Measurements from ENCODE around the gene TASP1. TPM values are rescaled to one million over a fixed set of nuclear protein-coding genes. Genes with fewer than 3 reads are reported as not detected.

Gene TASP1
- total RNA-seq, 1 donor from 2014 or later = 14.3 TPM

DNA sequence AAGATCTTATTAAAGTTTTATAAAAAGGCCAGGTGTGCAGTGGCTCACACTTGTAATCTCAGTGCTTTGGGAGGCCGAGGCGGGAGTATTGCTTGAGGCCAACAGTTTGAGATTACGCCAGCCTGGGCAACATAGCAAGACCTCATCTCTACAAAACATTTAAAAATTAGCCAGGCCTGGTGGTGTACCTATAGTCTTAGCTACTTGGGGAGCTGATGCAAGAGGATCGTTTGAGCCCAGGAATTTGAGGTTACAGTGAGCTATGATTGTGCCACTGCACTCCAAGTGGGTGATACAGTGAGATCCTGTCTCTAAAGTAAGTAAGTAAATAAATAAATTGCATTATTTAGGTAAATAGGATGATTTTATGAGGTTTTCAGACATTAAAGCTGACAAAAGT is 234.4 kb downstream of the TASP1 start:
- Histone ChIP-seq H3K36me3 (no peaks in the 10 kb centered on the region), H3K4me1 (no peaks in the 10 kb centered on the region), H3K9me3 (no peaks in the 10 kb centered on the region), H3K27ac (no peak overlapping the region), H3K27me3 (ENCODE audit: low read depth) (no peaks in the 10 kb centered on the region), H3K4me3 (no peak overlapping the region)
- TF ChIP-seq CTCF (IDR thresholded peaks at IDR 0.05) = no peak
- no peak for DNase-seq
- intact Hi-C loops (cut with DNase I) = no loop called here
- ATAC-seq = no peak

DNA sequence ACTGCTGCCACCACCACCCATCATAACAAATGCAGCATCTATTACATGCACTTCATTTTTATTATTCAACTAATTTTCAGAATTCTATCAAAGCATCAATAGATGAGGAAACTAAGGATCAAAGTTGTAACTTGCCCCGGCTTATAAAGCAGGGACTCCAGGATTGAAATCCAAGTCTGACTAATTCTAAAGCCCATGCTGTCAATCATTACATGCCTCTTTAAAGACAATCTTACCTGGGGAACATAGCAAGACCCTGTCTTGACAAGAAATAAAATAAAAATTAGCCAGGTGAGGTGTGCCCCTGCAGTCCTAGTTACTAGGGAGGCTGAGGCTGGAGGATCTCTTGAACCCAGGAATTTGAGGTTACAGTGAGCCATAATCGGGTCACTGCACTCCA is 235.3 kb downstream of the TASP1 start:
- H3K9me3 ChIP-seq = no peaks in the 10 kb centered on the region
- no peaks in the 10 kb centered on the region for H3K36me3 ChIP-seq
- intact Hi-C loops (cut with DNase I) = no loop called here
- ATAC-seq (no peak), DNase-seq (no peak)
- no peaks in the 10 kb centered on the region for H3K27me3 ChIP-seq (ENCODE audit: low read depth)
- no peak overlapping the region for H3K27ac ChIP-seq
- TF ChIP-seq CTCF (IDR thresholded peaks at IDR 0.05) = no peak
- no peak overlapping the region for H3K4me3 ChIP-seq
- no peaks in the 10 kb centered on the region for H3K4me1 ChIP-seq

GRCh38 chr20:13402986-13403385 is 235.7 kb downstream of the TASP1 start:
- H3K4me3 ChIP-seq = no peak overlapping the region
- H3K36me3 ChIP-seq = no peaks in the 10 kb centered on the region
- no peak for ATAC-seq
- H3K9me3 ChIP-seq = no peaks in the 10 kb centered on the region
- no peaks in the 10 kb centered on the region for H3K27me3 ChIP-seq (ENCODE audit: low read depth)
- H3K4me1 ChIP-seq = no peaks in the 10 kb centered on the region
- no peak overlapping the region for H3K27ac ChIP-seq
- no peak for DNase-seq
- TF ChIP-seq CTCF (IDR thresholded peaks at IDR 0.05) = no peak
- intact Hi-C loops (cut with DNase I) = no loop called here

- no peaks in the 10 kb centered on the region for H3K4me1 ChIP-seq
- no peaks in the 10 kb centered on the region for H3K9me3 ChIP-seq
- no peak for ATAC-seq
- DNase-seq = no peak
- no peak overlapping the region for H3K4me3 ChIP-seq
- TF ChIP-seq CTCF (IDR thresholded peaks at IDR 0.05) = no peak
- H3K27me3 ChIP-seq (ENCODE audit: low read depth) = no peaks in the 10 kb centered on the region
- H3K36me3 ChIP-seq = no peaks in the 10 kb centered on the region
- H3K27ac ChIP-seq = no peak overlapping the region
- intact Hi-C loops (cut with DNase I) = no loop called here
Measured at GRCh38 chr20:13402171-13402760, 236.5 kb downstream of the TASP1 start.

- Histone ChIP-seq H3K27ac (no peak overlapping the region), H3K4me1 (no peaks in the 10 kb centered on the region), H3K36me3 (no peaks in the 10 kb centered on the region), H3K4me3 (no peak overlapping the region), H3K9me3 (no peaks in the 10 kb centered on the region), H3K27me3 (ENCODE audit: low read depth) (no peaks in the 10 kb centered on the region)
- intact Hi-C loops (cut with DNase I) = no loop called here
- TF ChIP-seq CTCF (IDR thresholded peaks at IDR 0.05) = no peak
- no peak for ATAC-seq
- no peak for DNase-seq
Measured at GRCh38 chr20:13401596-13401995, 237.1 kb downstream of the TASP1 start.

GRCh38 chr20:13400453-13400852 is 238.3 kb downstream of the TASP1 start:
- DNase-seq = no peak
- Histone ChIP-seq H3K9me3 (no peaks in the 10 kb centered on the region), H3K27me3 (ENCODE audit: low read depth) (no peaks in the 10 kb centered on the region), H3K4me3 (no peak overlapping the region), H3K27ac (no peak overlapping the region), H3K36me3 (no peaks in the 10 kb centered on the region), H3K4me1 (no peaks in the 10 kb centered on the region)
- TF ChIP-seq CTCF (IDR thresholded peaks at IDR 0.05) = no peak
- ATAC-seq = no peak
- intact Hi-C loops (cut with DNase I) = no loop called here

Measured in lower lobe of right lung (tissue), 2 donors.